Mesenchymal stem cell (in vitro differentiated cells and primary cell): ENCODE data around the gene DCTN2.

Experiments used
- DNase-seq: peaks from one replicate; pipeline ENCODE4 v3.0.0-alpha.2; 2013
- H2AFZ ChIP-seq: one replicate; pipeline ENCODE4 v1.6.1; 2013; ENCODE audit warnings: low read depth, mild to moderate bottlenecking, control low read depth, inconsistent platforms, low read length, moderate library complexity
- H2AK5ac ChIP-seq: 2 replicates; pipeline ENCODE4 v1.6.1; 2013; ENCODE audit warnings: low read length, moderate library complexity, mild to moderate bottlenecking, inconsistent platforms; ENCODE audit not compliant: severe bottlenecking
- H2BK120ac ChIP-seq: one replicate; pipeline ENCODE4 v1.6.1; 2013; ENCODE audit warnings: low read depth, mild to moderate bottlenecking, inconsistent platforms, low read length, moderate library complexity
- H2BK12ac ChIP-seq, 2 experiments: one replicate each; pipeline ENCODE4 v1.6.1; 2013; ENCODE audit warnings: inconsistent platforms in 2 of 2, low read length in 2 of 2, mild to moderate bottlenecking in 2 of 2, moderate library complexity in 2 of 2, control low read depth in 1 of 2
- H2BK15ac ChIP-seq: one replicate; pipeline ENCODE4 v1.6.1; 2013; ENCODE audit warnings: mild to moderate bottlenecking, low read depth, inconsistent platforms; ENCODE audit not compliant: poor library complexity, severe bottlenecking
- H2BK5ac ChIP-seq: 2 replicates; pipeline ENCODE4 v1.6.1; 2013; ENCODE audit warnings: low read depth, mild to moderate bottlenecking, low read length, control low read depth, inconsistent platforms; ENCODE audit not compliant: poor library complexity, severe bottlenecking
- H3K14ac ChIP-seq, 2 experiments: one replicate each; pipeline ENCODE4 v1.6.1; 2013; ENCODE audit warnings: inconsistent platforms in 2 of 2, low read length in 2 of 2, control low read depth in 1 of 2, mild to moderate bottlenecking in 1 of 2, moderate library complexity in 1 of 2
- H3K18ac ChIP-seq, 2 experiments: one replicate each; pipeline ENCODE4 v1.6.1; 2013; ENCODE audit warnings: inconsistent platforms in 2 of 2, low read length in 2 of 2, control low read depth in 1 of 2, low read depth in 1 of 2, mild to moderate bottlenecking in 1 of 2
- H3K23ac ChIP-seq, 2 experiments: one replicate each; pipeline ENCODE4 v1.6.1; 2013; ENCODE audit warnings: inconsistent platforms in 2 of 2, low read length in 2 of 2, mild to moderate bottlenecking in 2 of 2, moderate library complexity in 2 of 2, control low read depth in 1 of 2
- H3K27ac ChIP-seq: 2 replicates; pipeline ENCODE4 v1.5.1; 2013; ENCODE audit warnings: mild to moderate bottlenecking, moderate library complexity, low read length, control low read depth, inconsistent platforms; ENCODE audit not compliant: poor library complexity, severe bottlenecking
- H3K27me3 ChIP-seq, 2 experiments: 2 replicates each; pipeline versions ENCODE4 v1.6.1 to v1.7.0; 2013; ENCODE audit warnings: low read length in 2 of 2, mild to moderate bottlenecking in 2 of 2, moderate library complexity in 2 of 2, control low read depth in 1 of 2, inconsistent platforms in 1 of 2; ENCODE audit not compliant: control insufficient read depth in 1 of 2, insufficient read depth in 1 of 2
- H3K36me3 ChIP-seq, 2 experiments: 2 replicates each; pipeline versions ENCODE4 v1.6.1 to v1.7.0; 2013; ENCODE audit warnings: low read length in 2 of 2, control low read depth in 1 of 2, inconsistent platforms in 1 of 2, low read depth in 1 of 2, mild to moderate bottlenecking in 1 of 2; ENCODE audit not compliant: insufficient read depth in 2 of 2, control insufficient read depth in 1 of 2
- H3K4ac ChIP-seq, 2 experiments: one replicate each; pipeline ENCODE4 v1.6.1; 2013; ENCODE audit warnings: inconsistent platforms in 2 of 2, low read length in 2 of 2, mild to moderate bottlenecking in 2 of 2, moderate library complexity in 2 of 2, control low read depth in 1 of 2, low read depth in 1 of 2
- H3K4me1 ChIP-seq: 2 replicates; pipeline ENCODE4 v1.6.1; 2013; ENCODE audit warnings: low read depth, low read length, control low read depth; ENCODE audit not compliant: control insufficient read depth, insufficient read depth
- H3K4me2 ChIP-seq: 2 replicates; pipeline ENCODE4 v1.6.1; 2013; ENCODE audit warnings: low read length, mild to moderate bottlenecking, inconsistent platforms; ENCODE audit not compliant: poor library complexity, severe bottlenecking
- H3K4me3 ChIP-seq, 2 experiments: 2 replicates each; pipeline versions ENCODE4 v1.5.1 to v1.7.0; 2013; ENCODE audit warnings: low read length in 2 of 2, mild to moderate bottlenecking in 2 of 2, control low read depth in 1 of 2, low read depth in 1 of 2; ENCODE audit not compliant: insufficient read depth in 1 of 2
- H3K79me1 ChIP-seq: replicated peaks from 2 replicates; pipeline ENCODE4 v1.6.1; 2013; ENCODE audit warnings: mild to moderate bottlenecking, control low read depth, low read length, inconsistent platforms; ENCODE audit not compliant: poor library complexity, severe bottlenecking
- H3K9ac ChIP-seq: 2 replicates; pipeline ENCODE4 v1.7.0; 2013; ENCODE audit warnings: mild to moderate bottlenecking, low read length, moderate library complexity
- H3K9me3 ChIP-seq: 2 replicates; pipeline ENCODE4 v1.7.0; 2013; ENCODE audit warnings: mild to moderate bottlenecking, low read length; ENCODE audit not compliant: control insufficient read depth
- H4K8ac ChIP-seq: one replicate; pipeline ENCODE4 v1.6.1; 2013; ENCODE audit warnings: inconsistent platforms, mild to moderate bottlenecking, low read length, moderate library complexity
- H4K91ac ChIP-seq: one replicate; pipeline ENCODE4 v1.6.1; 2013; ENCODE audit warnings: mild to moderate bottlenecking, low read length, inconsistent platforms
- WGBS: methylation state at CpG from one replicate; pipeline ENCODE4 v1.1.7; 2013; ENCODE audit warnings: mixed read lengths; 5-methylcytosine and 5-hydroxymethylcytosine counted together

Gene DCTN2

GRCh38 chr12:57526477-57527126, 20.4 kb downstream of the DCTN2 start:
- no peaks in the 10 kb centered on the region for H3K27me3 ChIP-seq
- WGBS: 71% methylated on average over 2 of the region's 4 CpGs
- H3K4me2 ChIP-seq: no peak overlapping the region
- H3K14ac ChIP-seq: no peak overlapping the region
- H3K36me3 ChIP-seq: peaks cover 68 to 69% of the 10 kb centered on the region in 2 experiments
- H2BK5ac ChIP-seq: no peak overlapping the region
- no peak overlapping the region for H2BK15ac ChIP-seq
- peaks cover 34% of the 10 kb centered on the region for H3K79me1 ChIP-seq
- H4K91ac ChIP-seq: no peak overlapping the region
- H2BK120ac ChIP-seq: no peak overlapping the region
- peaks cover 32% of the 10 kb centered on the region for H3K4me1 ChIP-seq
- no peak overlapping the region for H3K4me3 ChIP-seq
- H3K23ac ChIP-seq: no peak overlapping the region
- H3K18ac ChIP-seq: no peak overlapping the region
- no peak overlapping the region for H2AK5ac ChIP-seq
- peak overlapping the region; percentile 4 for H4K8ac ChIP-seq
- peak overlapping the region; percentile 14 for H3K9ac ChIP-seq
- H3K27ac ChIP-seq: no peak overlapping the region
- H2AFZ ChIP-seq: no peak overlapping the region
- H2BK12ac ChIP-seq: no peak overlapping the region
- no peak overlapping the region for H3K4ac ChIP-seq
- H3K9me3 ChIP-seq: no peaks in the 10 kb centered on the region
- no peak for DNase-seq

DNA sequence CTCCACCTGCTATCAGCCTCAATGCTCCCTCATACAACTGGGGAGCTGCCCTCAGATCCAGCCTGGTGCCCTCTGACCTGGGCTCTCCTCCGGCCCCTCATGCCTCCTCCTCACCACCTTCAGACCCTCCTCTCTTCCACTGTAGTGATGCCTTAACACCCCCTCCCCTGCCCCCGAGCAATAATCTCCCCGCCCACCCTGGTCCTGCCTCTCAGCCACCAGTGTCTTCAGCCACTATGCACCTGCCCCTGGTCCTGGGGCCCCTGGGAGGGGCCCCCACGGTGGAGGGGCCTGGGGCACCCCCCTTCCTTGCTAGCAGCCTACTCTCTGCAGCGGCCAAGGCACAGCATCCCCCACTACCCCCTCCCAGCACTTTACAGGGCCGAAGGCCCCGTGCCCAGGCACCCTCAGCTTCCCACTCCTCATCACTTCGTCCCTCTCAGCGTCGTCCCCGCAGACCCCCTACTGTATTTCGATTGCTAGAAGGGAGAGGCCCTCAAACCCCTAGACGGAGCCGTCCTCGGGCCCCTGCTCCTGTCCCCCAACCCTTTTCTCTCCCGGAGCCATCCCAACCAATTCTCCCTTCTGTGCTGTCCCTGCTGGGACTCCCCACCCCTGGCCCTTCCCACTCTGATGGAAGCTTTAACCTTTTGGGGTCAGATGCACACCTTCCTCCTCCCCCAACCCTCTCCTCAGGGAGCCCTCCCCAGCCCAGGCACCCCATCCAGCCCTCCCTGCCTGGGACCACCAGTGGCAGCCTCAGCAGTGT, 21.2 kb downstream of the DCTN2 start:
- no peak for DNase-seq
- Histone ChIP-seq H3K4me3 (no peak overlapping the region), H2AFZ (no peak overlapping the region), H3K4ac (no peak overlapping the region), H3K23ac (no peak overlapping the region), H3K9ac (peak overlapping the region; percentile 14), H3K27me3 (no peaks in the 10 kb centered on the region), H3K14ac (no peak overlapping the region), H3K9me3 (no peaks in the 10 kb centered on the region), H3K27ac (no peak overlapping the region), H2BK120ac (no peak overlapping the region), H3K36me3 (peaks cover 61 to 63% of the 10 kb centered on the region in 2 experiments), H3K4me2 (no peak overlapping the region), H2BK12ac (no peak overlapping the region), H2BK5ac (no peak overlapping the region), H3K79me1 (peaks cover 34% of the 10 kb centered on the region), H4K8ac (no peak overlapping the region), H4K91ac (no peak overlapping the region), H3K4me1 (peaks cover 37% of the 10 kb centered on the region), H2AK5ac (no peak overlapping the region), H2BK15ac (no peak overlapping the region), H3K18ac (no peak overlapping the region)
- WGBS: 96% methylated on average over 16 of the region's 16 CpGs

DNA sequence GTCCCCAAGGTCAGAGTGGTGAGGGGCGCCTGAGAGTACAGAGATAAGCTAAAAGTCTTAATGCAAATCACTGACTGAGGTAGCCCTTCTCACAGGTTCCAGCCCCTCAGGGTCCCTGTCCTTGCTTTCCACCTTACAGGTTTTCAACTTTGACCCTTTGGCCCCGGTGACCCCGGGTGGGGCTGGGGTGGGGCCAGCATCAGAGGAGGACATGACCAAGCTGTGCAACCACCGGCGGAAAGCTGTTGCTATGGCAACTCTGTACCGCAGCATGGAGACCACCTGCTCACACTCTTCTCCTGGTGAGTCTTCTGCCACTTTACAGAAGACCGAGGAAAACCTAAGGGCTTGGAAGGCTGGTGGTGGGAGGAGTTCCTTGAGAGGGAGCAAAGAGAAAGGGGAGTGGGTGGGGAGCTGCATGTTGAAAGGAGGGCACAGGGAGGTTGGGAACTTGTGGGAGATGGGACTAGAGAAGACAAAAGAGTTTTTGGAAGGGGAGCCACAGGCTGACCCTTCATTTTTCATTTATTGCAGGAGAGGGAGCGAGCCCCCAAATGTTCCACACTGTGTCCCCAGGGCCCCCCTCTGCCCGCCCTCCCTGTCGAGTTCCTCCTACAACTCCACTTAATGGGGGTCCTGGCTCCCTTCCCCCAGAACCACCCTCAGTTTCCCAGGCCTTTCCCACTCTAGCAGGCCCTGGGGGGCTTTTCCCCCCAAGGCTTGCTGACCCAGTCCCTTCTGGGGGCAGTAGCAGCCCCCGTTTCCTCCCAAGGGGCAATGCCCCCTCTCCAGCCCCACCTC, 22.0 kb downstream of the DCTN2 start:
- H2AFZ ChIP-seq: no peak overlapping the region
- peaks cover 53 to 56% of the 10 kb centered on the region in 2 experiments for H3K36me3 ChIP-seq
- no peak overlapping the region for H3K18ac ChIP-seq
- H2BK5ac ChIP-seq: no peak overlapping the region
- H3K79me1 ChIP-seq: peaks cover 32% of the 10 kb centered on the region
- DNase-seq: no peak
- no peak overlapping the region for H3K4ac ChIP-seq
- H3K23ac ChIP-seq: no peak overlapping the region
- H3K4me2 ChIP-seq: no peak overlapping the region
- H2BK120ac ChIP-seq: no peak overlapping the region
- no peak overlapping the region for H4K91ac ChIP-seq
- WGBS: 92% methylated on average over 8 of the region's 11 CpGs
- no peaks in the 10 kb centered on the region for H3K27me3 ChIP-seq
- H3K4me1 ChIP-seq: peaks cover 37% of the 10 kb centered on the region
- no peaks in the 10 kb centered on the region for H3K9me3 ChIP-seq
- H3K27ac ChIP-seq: no peak overlapping the region
- peak overlapping the region in 1 of 2 experiments; percentile 95 for H3K4me3 ChIP-seq
- peak overlapping the region; percentile 95 for H3K9ac ChIP-seq
- no peak overlapping the region for H2BK15ac ChIP-seq
- H2BK12ac ChIP-seq: no peak overlapping the region
- H2AK5ac ChIP-seq: no peak overlapping the region
- H3K14ac ChIP-seq: no peak overlapping the region
- H4K8ac ChIP-seq: no peak overlapping the region
